HG03460 (cell line): ENCODE measurements around the gene SPRYD3.
A peak's percentile ranks its signal among the peaks of the same experiment; 100 is the strongest.

Source experiments
- ATAC-seq: cut with Tn5 transposase; IDR thresholded peaks from one replicate; pipeline ENCODE4 v1.9.1; 2021; ENCODE audit not compliant: unreplicated experiment

The SPRYD3 gene

DNA sequence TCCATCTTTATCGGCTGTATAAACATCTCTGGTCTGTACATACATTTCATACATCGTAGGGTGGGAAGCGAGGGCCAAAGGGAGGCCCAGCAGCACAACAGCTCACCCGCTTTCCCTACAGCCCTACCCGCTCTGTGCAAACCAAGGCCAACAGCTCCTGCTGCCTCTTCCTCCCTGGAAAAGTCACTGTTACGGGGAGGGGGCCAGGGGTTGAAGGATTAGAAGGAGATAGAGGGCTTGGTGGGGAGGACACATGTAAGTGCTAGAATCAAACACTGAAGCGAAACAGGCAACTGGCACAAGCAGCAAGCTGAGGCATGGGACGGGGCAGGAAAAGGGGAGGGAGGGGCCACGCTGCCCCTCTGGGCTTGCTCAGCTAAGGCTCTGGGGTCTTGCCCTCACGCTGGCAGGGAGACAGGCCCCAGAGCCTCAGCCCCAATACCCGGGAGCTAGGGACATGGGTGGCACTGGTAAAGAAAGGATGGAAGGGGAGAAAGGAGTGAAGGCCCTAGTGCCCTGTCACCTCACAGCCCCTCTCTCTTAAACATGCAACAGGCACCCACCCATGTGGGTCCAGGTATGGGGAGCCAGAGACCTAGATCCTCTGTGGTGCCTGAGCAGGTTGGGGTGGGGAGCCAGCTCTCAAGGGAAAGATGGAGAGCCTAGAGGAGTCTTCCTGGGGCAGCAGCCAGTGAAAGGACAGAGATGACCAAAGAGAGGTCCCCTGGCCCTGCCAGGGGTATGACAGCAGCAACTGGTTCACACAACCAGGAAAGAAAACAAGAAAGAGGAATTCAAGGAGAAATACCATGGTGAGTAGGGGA is 14.4 kb downstream of the SPRYD3 start:
- ATAC-seq, result no peak

DNA sequence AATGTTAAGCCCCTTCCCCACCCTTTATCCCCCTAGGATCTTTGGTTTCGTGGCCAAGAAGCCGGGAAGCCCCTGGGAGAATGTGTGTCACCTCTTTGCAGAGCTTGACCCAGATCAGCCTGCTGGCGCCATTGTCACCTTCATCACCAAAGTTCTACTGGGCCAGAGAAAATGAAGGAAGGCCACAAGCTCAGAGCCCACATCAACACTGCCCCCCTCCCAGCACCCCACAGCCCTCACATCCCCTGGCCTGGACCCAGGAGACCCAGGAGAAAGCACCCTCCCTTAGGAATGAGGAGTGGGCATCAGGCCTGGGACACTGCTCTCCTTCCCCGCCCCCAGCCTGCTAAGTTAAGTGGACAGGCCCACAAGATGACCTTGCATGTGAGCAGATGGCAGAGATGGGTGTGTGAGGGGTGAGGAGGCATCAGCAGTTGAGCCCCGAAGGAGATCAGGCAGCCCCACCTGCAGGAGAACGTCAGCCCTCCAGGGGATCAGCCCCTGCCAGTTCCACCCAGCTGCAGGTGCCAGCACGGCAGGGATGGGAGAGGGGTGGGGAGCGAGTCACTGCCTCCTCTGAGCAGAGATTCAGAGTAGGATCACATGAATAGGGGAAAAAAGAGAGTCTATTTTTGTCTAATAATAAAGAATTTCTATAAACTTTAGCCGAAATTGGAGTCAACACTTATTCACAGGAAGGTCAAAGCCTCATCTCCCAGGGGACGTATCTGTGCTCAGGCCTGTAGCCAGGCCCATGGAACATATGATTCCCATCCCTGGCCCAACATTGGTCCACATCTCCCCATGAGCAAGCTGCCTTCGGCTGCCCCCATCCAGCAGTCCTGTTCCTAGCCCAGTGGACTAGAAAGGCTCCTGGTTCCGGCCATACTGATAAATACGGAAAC is 15.2 kb downstream of the SPRYD3 start:
- no peak for ATAC-seq

GRCh38 chr12:53062977-53063707 is 16.0 kb downstream of the SPRYD3 start:
- ATAC-seq, result no peak

GRCh38 chr12:53062011-53062961 is 16.9 kb downstream of the SPRYD3 start:
- no peak for ATAC-seq

DNA sequence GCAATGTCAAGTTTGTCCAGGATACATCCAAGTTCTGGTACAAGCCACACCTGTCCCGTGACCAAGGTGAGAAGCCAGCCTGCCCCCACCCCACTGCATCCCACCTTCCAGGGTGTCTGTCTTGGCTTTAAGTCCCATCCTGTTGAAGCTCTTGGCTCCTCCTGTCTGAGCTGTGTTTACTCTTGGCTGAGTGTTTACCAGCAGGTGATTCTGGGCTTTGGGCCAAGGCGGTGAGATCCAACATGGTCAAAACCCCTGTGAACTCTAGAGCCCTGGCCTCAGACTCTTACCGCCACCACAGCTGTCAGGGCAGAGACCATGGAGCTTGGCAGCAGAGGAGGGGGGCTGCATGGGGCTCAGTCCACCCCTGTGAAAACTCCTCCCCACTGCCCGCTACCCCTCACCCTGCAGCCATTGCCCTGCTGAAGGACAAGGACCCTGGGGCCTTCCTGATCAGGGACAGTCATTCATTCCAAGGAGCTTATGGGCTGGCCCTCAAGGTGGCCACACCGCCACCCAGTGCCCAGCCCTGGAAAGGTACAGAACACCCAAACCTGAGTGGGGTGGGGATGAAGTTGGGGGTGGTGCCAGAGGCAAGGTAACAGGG is 17.7 kb downstream of the SPRYD3 start:
- no peak for ATAC-seq

- ATAC-seq, result no peak
Observed at GRCh38 chr12:53060721-53061276, 18.4 kb downstream of the SPRYD3 start.

- no peak for ATAC-seq
Observed at GRCh38 chr12:53060064-53060720, 19.0 kb downstream of the SPRYD3 start.

- ATAC-seq, result no peak
Observed at GRCh38 chr12:53059434-53060063, 19.6 kb downstream of the SPRYD3 start.

- no peak for ATAC-seq
Observed at GRCh38 chr12:53058674-53059433, 20.3 kb downstream of the SPRYD3 start.

DNA sequence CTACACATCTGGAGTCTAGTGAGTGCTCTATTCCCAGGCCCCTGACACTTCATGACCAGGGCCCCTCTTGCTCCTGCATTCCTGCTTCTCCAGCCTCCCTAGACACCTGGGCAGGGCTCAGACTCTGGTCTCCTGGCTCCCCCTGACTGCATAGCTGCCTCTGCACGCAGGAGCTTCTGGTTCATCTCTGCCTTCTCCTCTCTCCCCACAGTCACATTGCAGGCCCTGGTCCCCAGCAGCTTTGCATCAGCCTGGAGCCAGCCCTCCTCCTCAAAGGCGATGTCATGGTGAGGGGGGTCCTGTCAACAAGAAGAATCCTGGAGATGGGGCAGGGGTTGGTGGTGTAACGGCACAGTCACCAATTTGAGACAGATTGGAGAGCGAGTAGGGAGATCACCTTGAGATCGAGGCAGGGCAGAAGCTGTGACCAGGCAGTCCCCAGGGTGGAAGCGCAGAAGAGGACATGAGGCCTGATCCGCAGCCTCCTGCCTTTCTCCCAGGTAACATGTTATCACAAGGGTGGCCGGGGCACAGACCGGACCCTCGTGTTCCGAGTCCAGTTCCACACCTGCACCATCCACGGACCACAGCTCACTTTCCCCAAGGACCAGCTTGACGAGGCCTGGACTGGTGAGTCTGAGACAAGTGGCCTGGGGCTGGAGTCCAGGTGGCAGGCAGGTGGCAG is 21.2 kb downstream of the SPRYD3 start:
- ATAC-seq, result no peak

GRCh38 chr12:53056901-53057300 is 22.3 kb downstream of the SPRYD3 start:
- ATAC-seq, result no peak

DNA sequence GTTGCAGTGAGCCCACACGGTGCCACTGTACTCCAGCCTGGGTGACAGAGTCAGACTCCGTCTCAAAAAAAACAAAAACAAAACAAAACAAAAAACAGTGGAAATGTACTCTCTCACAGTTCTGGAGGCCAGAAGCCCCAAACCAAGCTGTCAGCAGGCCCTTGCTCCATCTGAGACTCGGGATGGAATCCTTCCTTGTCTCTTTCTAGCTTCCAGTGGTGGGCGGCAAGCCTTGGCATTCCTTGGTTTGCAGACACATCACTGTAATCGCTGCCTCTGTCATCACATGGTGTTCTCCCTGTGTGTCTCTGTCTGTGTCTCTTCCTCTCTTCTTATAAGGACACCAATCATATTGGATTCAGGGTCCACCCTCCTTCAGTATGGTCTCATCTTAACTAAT is 22.9 kb downstream of the SPRYD3 start:
- no peak for ATAC-seq

GRCh38 chr12:53055471-53056266 is 23.5 kb downstream of the SPRYD3 start:
- ATAC-seq, result no peak

GRCh38 chr12:53054112-53054878 is 24.9 kb downstream of the SPRYD3 start:
- peak; percentile 92 for ATAC-seq

DNA sequence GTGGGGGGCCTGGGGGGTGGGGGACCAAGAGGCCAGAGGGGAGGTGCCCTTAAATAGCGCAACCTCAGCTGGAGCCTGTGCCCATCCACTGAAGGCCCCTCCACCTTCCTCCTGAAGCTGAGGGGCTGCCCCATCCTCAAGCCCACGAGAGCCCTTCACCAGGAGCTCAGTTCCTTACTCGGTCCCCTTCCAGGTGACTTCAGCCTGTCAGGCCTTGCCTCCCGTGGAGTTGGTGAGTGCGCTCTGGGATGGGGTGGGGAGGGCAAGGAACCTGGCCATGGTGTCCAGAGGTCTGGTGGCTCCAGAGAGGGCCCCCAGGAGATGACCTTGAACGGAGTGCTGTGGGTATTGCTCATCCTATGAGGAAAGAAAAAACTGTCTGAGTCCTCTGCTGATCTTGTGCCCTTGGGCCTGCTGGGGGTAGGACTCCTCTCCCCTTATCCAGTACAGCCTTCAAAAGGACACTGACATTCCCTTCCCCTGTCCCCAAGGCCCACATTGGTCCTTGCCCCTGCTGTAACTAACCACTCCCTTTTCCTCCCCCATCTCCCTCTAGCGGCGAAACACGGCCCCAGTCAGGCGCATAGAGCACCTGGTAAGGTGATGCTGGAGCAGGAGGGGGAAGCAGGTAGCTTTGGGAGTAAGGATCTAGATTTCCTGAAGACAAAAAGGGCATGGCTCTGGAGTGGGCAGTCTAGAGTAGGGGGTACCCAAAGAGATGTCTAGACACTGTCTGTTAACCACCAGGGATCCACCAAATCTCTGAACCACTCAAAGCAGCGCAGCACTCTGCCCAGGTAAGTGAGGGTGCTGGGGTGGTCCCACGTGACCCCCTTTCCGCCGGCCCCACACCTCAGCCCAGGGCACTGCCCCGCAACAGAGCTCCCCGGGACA is 25.7 kb downstream of the SPRYD3 start:
- ATAC-seq, result peak; percentile 23
